ENCODE results near the gene LRFN2. TPM values are rescaled to one million over a fixed set of nuclear protein-coding genes. Genes with fewer than 3 reads are reported as not detected.

Gene LRFN2
- total RNA-seq, 2 experiments from 2014 or later, result not detected

GRCh38 chr6:40355532-40355931 is 231.6 kb downstream of the LRFN2 start:
- no peak overlapping the region for H3K4me3 Mint-ChIP-seq
- no peaks in the 10 kb centered on the region for H3K9me3 Mint-ChIP-seq
- peaks cover 7% of the 10 kb centered on the region for H3K27me3 Mint-ChIP-seq
- POLR2A ChIA-PET, result no interaction called here
- DNase-seq, result no peak
- H3K27ac Mint-ChIP-seq, result no peak overlapping the region
- H3K4me1 Mint-ChIP-seq, result peaks cover 4% of the 10 kb centered on the region
- H3K36me3 Mint-ChIP-seq, result no peaks in the 10 kb centered on the region
- no peak for ATAC-seq (ENCODE audit: low read depth)

- no peak overlapping the region for H3K27ac Mint-ChIP-seq
- peaks cover 3% of the 10 kb centered on the region for H3K27me3 Mint-ChIP-seq
- H3K36me3 Mint-ChIP-seq, result no peaks in the 10 kb centered on the region
- POLR2A ChIA-PET, result no interaction called here
- ATAC-seq (ENCODE audit: low read depth) (no peak), DNase-seq (no peak)
- no peaks in the 10 kb centered on the region for H3K9me3 Mint-ChIP-seq
- H3K4me3 Mint-ChIP-seq, result no peak overlapping the region
- H3K4me1 Mint-ChIP-seq, result peaks cover 4% of the 10 kb centered on the region
These were observed 232.1 kb downstream of the LRFN2 start for GRCh38 chr6:40355066-40355465.

GRCh38 chr6:40353967-40354452 is 233.2 kb downstream of the LRFN2 start:
- Mint-ChIP-seq H3K36me3 (no peaks in the 10 kb centered on the region), H3K4me1 (peaks cover 4% of the 10 kb centered on the region), H3K4me3 (no peak overlapping the region), H3K9me3 (no peaks in the 10 kb centered on the region), H3K27ac (no peak overlapping the region), H3K27me3 (no peaks in the 10 kb centered on the region)
- ATAC-seq (ENCODE audit: low read depth) (no peak), DNase-seq (no peak)
- POLR2A ChIA-PET, result no interaction called here

- Mint-ChIP-seq H3K27me3 (no peaks in the 10 kb centered on the region), H3K27ac (no peak overlapping the region), H3K4me1 (peaks cover 4% of the 10 kb centered on the region), H3K9me3 (no peaks in the 10 kb centered on the region), H3K36me3 (no peaks in the 10 kb centered on the region), H3K4me3 (no peak overlapping the region)
- ATAC-seq (ENCODE audit: low read depth) (no peak), DNase-seq (no peak)
- POLR2A ChIA-PET, result no interaction called here
These were observed 233.8 kb downstream of the LRFN2 start for GRCh38 chr6:40353197-40353966.

- H3K4me3 Mint-ChIP-seq, result no peak overlapping the region
- H3K4me1 Mint-ChIP-seq, result peaks cover 4% of the 10 kb centered on the region
- H3K27ac Mint-ChIP-seq, result no peak overlapping the region
- H3K27me3 Mint-ChIP-seq, result no peaks in the 10 kb centered on the region
- POLR2A ChIA-PET, result no interaction called here
- no peaks in the 10 kb centered on the region for H3K36me3 Mint-ChIP-seq
- no peak for DNase-seq
- ATAC-seq (ENCODE audit: low read depth), result no peak
- no peaks in the 10 kb centered on the region for H3K9me3 Mint-ChIP-seq
These were observed 234.5 kb downstream of the LRFN2 start for GRCh38 chr6:40352527-40353170.

GRCh38 chr6:40352006-40352405 is 235.2 kb downstream of the LRFN2 start:
- H3K9me3 Mint-ChIP-seq, result no peaks in the 10 kb centered on the region
- no peak overlapping the region for H3K4me3 Mint-ChIP-seq
- H3K36me3 Mint-ChIP-seq, result no peaks in the 10 kb centered on the region
- DNase-seq (no peak), ATAC-seq (ENCODE audit: low read depth) (no peak)
- POLR2A ChIA-PET, result no interaction called here
- H3K4me1 Mint-ChIP-seq, result peaks cover 4% of the 10 kb centered on the region
- peaks cover under 1% of the 10 kb centered on the region for H3K27me3 Mint-ChIP-seq
- H3K27ac Mint-ChIP-seq, result no peak overlapping the region

GRCh38 chr6:40350747-40351217 is 236.4 kb downstream of the LRFN2 start:
- Mint-ChIP-seq H3K4me3 (no peak overlapping the region), H3K36me3 (no peaks in the 10 kb centered on the region), H3K27ac (no peak overlapping the region), H3K9me3 (no peaks in the 10 kb centered on the region), H3K4me1 (no peaks in the 10 kb centered on the region), H3K27me3 (peaks cover 3% of the 10 kb centered on the region)
- DNase-seq (no peak), ATAC-seq (ENCODE audit: low read depth) (no peak)
- POLR2A ChIA-PET, result no interaction called here

- POLR2A ChIA-PET, result no interaction called here
- Mint-ChIP-seq H3K4me1 (no peaks in the 10 kb centered on the region), H3K4me3 (no peak overlapping the region), H3K36me3 (no peaks in the 10 kb centered on the region), H3K27ac (no peak overlapping the region), H3K9me3 (no peaks in the 10 kb centered on the region), H3K27me3 (peaks cover 3% of the 10 kb centered on the region)
- DNase-seq (no peak), ATAC-seq (ENCODE audit: low read depth) (no peak)
These were observed 237.0 kb downstream of the LRFN2 start for GRCh38 chr6:40349901-40350746.

GRCh38 chr6:40349123-40349900 is 237.9 kb downstream of the LRFN2 start:
- POLR2A ChIA-PET, result no interaction called here
- no peak overlapping the region for H3K27ac Mint-ChIP-seq
- H3K4me3 Mint-ChIP-seq, result no peak overlapping the region
- no peaks in the 10 kb centered on the region for H3K36me3 Mint-ChIP-seq
- no peaks in the 10 kb centered on the region for H3K9me3 Mint-ChIP-seq
- H3K4me1 Mint-ChIP-seq, result no peaks in the 10 kb centered on the region
- ATAC-seq (ENCODE audit: low read depth), result no peak
- no peak for DNase-seq
- H3K27me3 Mint-ChIP-seq, result peaks cover 3% of the 10 kb centered on the region

- Mint-ChIP-seq H3K4me1 (no peaks in the 10 kb centered on the region), H3K27me3 (peaks cover 3% of the 10 kb centered on the region), H3K9me3 (no peaks in the 10 kb centered on the region), H3K27ac (no peak overlapping the region), H3K36me3 (no peaks in the 10 kb centered on the region), H3K4me3 (no peak overlapping the region)
- ATAC-seq (ENCODE audit: low read depth) (no peak), DNase-seq (no peak)
- POLR2A ChIA-PET, result no interaction called here
These were observed 238.6 kb downstream of the LRFN2 start for GRCh38 chr6:40348591-40348990.

GRCh38 chr6:40347571-40348011 is 239.6 kb downstream of the LRFN2 start:
- no peaks in the 10 kb centered on the region for H3K36me3 Mint-ChIP-seq
- DNase-seq (no peak), ATAC-seq (ENCODE audit: low read depth) (no peak)
- peaks cover 3% of the 10 kb centered on the region for H3K27me3 Mint-ChIP-seq
- no peak overlapping the region for H3K27ac Mint-ChIP-seq
- H3K9me3 Mint-ChIP-seq, result no peaks in the 10 kb centered on the region
- no peaks in the 10 kb centered on the region for H3K4me1 Mint-ChIP-seq
- H3K4me3 Mint-ChIP-seq, result no peak overlapping the region
- POLR2A ChIA-PET, result no interaction called here

- H3K27me3 Mint-ChIP-seq, result peaks cover 10% of the 10 kb centered on the region
- H3K4me1 Mint-ChIP-seq, result no peaks in the 10 kb centered on the region
- DNase-seq, result no peak
- no peak overlapping the region for H3K4me3 Mint-ChIP-seq
- ATAC-seq (ENCODE audit: low read depth), result no peak
- POLR2A ChIA-PET, result no interaction called here
- H3K9me3 Mint-ChIP-seq, result no peaks in the 10 kb centered on the region
- H3K36me3 Mint-ChIP-seq, result no peaks in the 10 kb centered on the region
- no peak overlapping the region for H3K27ac Mint-ChIP-seq
These were observed 240.9 kb downstream of the LRFN2 start for GRCh38 chr6:40346246-40346645.
